IPS DF 19.7 (cell line): ENCODE data around the gene NDUFC1.

Source experiments
- DNase-seq: peaks from one replicate; pipeline ENCODE4 v3.0.0-alpha.2; 2013; ENCODE audit warnings: low read depth, low spot score

NDUFC1 gene

GRCh38 chr4:139247700-139248238 is 54.5 kb downstream of the NDUFC1 start:
- no peak for DNase-seq

DNA sequence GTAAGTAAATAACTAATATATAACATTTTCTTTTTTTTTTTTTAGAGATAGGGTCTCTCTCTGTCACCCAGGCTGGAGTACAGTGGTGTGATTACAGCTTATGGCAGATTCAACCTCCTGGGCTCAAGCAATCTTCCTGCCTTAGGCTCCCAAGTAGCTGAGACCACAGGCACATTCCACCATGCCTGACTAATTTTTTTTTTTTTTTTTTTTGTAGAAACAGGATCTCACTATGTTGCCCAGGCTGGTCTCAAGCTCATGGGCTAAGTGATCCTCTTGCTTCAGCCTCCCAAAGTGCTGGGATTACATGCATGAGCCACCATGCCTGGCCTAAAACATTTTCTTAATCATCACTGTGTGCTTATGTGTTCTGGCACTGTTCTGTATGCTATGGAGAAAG is 55.0 kb downstream of the NDUFC1 start:
- DNase-seq: no peak

DNA sequence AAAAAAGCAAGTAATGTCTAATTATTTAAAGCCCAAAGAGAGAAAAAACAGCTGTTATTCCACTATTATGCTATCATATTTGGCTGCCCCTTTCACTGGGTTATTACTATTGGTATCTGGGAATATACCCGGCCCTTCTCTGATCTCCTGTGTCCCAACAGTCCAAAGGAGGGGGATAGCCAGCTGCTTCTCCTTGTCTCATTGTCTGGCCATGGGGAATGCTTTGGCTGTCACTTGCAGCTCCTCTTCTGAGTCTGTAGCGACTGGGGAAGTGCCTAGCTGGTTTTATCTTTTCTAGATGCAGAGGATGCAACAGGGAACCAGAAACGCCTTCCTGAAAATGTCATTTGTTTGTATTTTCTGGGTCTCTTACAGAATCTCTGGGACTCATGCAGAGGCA is 56.1 kb downstream of the NDUFC1 start:
- no peak for DNase-seq

DNA sequence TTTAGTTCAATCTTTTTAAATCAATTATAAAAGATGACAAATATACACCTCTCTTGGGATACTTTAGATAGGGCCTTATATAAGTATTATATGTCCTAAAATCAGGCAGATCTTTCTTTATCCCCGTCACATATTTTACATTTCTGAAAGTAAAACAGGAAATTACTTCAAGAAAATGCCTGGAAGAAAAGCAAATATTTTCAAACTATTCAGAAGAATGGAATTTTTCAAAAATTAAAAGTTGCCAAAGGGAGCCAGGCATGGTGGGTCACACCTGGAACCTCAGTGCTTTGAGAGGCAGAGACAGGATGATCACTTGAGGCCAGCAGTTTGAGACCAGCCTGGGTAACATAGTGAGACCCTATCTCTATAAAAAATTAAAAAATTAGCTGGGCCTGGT is 56.7 kb downstream of the NDUFC1 start:
- no peak for DNase-seq

DNA sequence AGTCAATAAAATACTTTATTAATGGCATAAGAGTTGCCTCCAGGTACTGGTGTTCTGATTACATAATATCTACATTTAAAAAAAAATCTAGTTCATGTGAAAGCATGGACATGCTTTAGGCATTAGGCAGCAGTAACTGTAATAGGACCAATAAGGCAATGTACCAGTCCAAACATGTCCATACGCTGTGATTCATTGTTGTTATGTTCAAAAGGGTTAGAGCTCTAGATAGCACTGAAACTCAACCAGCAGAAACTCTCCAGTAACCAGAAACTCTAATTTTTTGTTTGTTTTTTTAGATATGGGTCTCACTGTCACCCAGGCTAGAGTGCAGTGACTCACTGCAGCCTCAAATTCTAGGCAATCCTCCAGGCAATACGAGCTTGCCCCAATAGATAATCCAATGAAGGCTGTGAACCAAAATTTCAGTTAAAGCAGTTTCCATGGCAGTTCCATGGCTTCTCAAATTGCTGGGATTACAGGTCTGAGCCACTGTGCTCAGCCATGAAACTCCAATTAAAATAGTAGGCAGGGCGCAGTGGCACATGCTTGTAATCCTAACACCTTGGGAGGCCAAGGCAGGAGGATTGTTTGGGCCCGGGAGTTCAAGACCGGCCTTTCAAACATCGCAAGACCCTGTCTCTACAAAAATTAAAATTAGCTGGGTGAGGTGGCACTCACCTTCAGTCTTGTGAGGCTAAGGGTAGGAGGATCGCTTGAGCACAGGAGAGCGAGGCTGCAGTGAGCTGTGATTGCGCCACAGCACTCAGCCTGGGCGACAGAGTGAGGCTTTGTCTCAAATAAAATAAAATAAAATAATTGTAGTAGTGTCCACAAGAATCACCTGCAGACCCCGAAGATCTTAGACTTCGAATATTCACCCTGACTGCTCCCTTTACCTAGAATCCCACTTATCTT is 58.6 kb downstream of the NDUFC1 start:
- no peak for DNase-seq

- DNase-seq: no peak
These were observed 59.7 kb downstream of the NDUFC1 start for GRCh38 chr4:139242511-139243051.

DNA sequence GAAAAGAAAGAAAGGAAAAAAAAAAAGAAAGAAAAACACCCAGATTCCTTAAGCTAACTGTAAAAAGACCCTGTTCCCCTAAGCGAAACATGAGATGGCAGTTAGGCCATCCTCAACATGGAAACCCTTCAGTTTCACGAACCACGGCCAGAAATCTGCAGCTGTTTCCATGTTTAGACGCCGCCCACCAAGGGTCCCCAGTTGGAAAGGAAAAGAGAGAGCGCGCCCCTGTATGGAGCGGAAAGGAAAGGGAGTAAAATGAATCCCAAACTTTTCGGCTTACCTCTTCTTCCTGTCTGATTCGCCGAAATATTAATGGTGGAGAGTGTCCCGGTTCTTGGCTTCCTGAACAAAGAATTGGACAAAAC is 60.5 kb downstream of the NDUFC1 start:
- DNase-seq: no peak

DNA sequence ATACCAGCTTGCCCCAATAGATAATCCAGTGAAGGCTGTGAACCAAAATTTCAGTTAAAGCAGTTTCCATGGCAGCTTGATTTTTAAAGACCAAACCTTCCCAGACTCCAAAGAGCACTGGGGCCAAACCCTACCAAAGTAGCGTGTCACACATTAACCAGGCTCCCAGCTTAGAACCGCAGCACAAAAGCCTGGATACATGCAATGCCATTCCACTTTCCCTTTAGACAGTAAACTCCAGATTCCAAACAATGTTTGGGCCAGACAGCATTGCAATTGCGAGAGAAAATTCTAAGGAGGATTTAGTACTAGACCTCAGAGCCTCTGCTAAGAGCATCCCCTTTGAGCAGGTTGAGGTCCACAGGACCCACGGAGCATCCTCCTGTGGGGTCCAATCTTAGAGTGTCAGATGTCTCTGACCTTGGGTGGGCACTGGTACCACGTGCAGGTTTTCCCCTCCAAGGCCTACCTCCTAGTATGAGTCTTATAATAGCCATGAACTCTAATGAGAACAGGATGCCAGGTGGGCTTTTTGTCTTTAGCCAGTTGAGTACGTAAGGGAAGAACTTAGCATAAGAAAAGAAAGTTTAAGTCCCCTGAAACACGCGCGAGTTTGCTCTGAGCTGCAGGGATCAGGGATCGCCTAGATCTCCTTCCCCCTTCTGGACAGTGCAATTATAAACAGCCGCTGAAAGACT is 61.0 kb downstream of the NDUFC1 start:
- DNase-seq: peak; percentile 35
